HepG2 (cell line): ENCODE results near the gene STK17A. TPM values are rescaled to one million over a fixed set of nuclear protein-coding genes. Genes with fewer than 3 reads are reported as not detected.

Experiments
- ATAC-seq: fragments of 200-7000 bp; cut with Tn5 transposase; 3 replicates; pipeline ENCODE4 v1.9.1; 2020; ENCODE audit warnings: mild to moderate bottlenecking, moderate library complexity
- BruUV-seq: library from RNA; stranded (reverse); fragments of 400-500 nt; replicated peaks from 2 replicates; lab custom pipeline; 2021; lab: Mats Ljungman, UMichigan
- CTCF ChIA-PET: fragments of 300-600 bp; formaldehyde crosslinking; extraction: SDS; loops from one replicate; lab custom pipeline; 2021; ENCODE audit warnings: low total read pairs, inconsistent platforms, low intra/inter-chr PET ratio; lab: Yijun Ruan, JAX
- POLR2A ChIA-PET: fragments of 350-600 bp; sonication (Branson Sonifier 250); formaldehyde crosslinking; loops from one replicate; lab custom pipeline; 2020; ENCODE audit warnings: antibody characterized with exemption, inconsistent platforms; lab: Yijun Ruan, JAX
- DNase-seq: peaks from one replicate; pipeline ENCODE4 v3.0.0-alpha.2; 2015; ENCODE audit warnings: low spot score
- FAIRE-seq: peaks from 3 replicates; lab custom pipeline; 2011; peaks lifted over from hg19 to GRCh38; lab: Jason Lieb, UNC
- H2AFZ ChIP-seq: one replicate; pipeline ENCODE4 v1.6.1; 2011; ENCODE audit warnings: low read length, inconsistent platforms
- H3K27ac ChIP-seq: fragments of 300-600 bp; 3 replicates; pipeline ENCODE4 v1.8.0; 2011; ENCODE audit warnings: mixed run types, mild to moderate bottlenecking, mixed read lengths, low read length, inconsistent platforms; ENCODE audit not compliant: insufficient read depth; ENCODE audit errors: extremely low read length
- H3K27me3 ChIP-seq, 2 experiments: fragments of 200-600 bp in 1 of 2; 2 replicates in 1 of 2; 3 replicates in 1 of 2; pipeline versions ENCODE4 v1.6.0 to v1.8.0; 2011; ENCODE audit warnings: low read length in 2 of 2, mild to moderate bottlenecking in 2 of 2, moderate library complexity in 2 of 2, inconsistent platforms in 1 of 2; ENCODE audit not compliant: insufficient read depth in 2 of 2, control insufficient read depth in 1 of 2
- H3K36me3 ChIP-seq, 2 experiments: fragments of 200-600 bp in 1 of 2; replicated peaks in 1 of 2; 2 replicates in 1 of 2; 3 replicates in 1 of 2; pipeline versions ENCODE4 v1.5.1 to v1.8.0; 2011; ENCODE audit warnings: low read length in 2 of 2, inconsistent platforms in 1 of 2; ENCODE audit not compliant: insufficient read depth in 2 of 2, control insufficient read depth in 1 of 2
- H3K4me1 ChIP-seq: 2 replicates; pipeline ENCODE4 v1.5.1; 2012; ENCODE audit warnings: low read length, inconsistent platforms; ENCODE audit not compliant: insufficient read depth
- H3K4me2 ChIP-seq: 2 replicates; pipeline ENCODE4 v1.6.0; 2011; ENCODE audit warnings: low read depth, low read length, inconsistent platforms
- H3K4me3 ChIP-seq, 3 experiments: fragments of 200-600 bp in 1 of 3; sonication (generic), shearing (Covaris generic) in 1 of 3; replicated peaks in 1 of 3; 2 replicates each; pipeline ENCODE4 v1.5.1; 2011 to 2016; ENCODE audit warnings: low read length in 3 of 3, inconsistent platforms in 2 of 3, low read depth in 2 of 3, mild to moderate bottlenecking in 2 of 3, control low read depth in 1 of 3, mixed read lengths in 1 of 3; ENCODE audit not compliant: insufficient read depth in 1 of 3
- H3K79me2 ChIP-seq: one replicate; pipeline ENCODE4 v1.6.1; 2011; ENCODE audit warnings: low read length, inconsistent platforms; ENCODE audit not compliant: insufficient read depth
- H3K9ac ChIP-seq: 2 replicates; pipeline ENCODE4 v1.6.0; 2011; ENCODE audit warnings: mild to moderate bottlenecking, low read depth, low read length, inconsistent platforms; ENCODE audit not compliant: insufficient read depth
- H3K9me3 ChIP-seq: 2 replicates; pipeline ENCODE4 v1.5.1; 2012; ENCODE audit warnings: mild to moderate bottlenecking, low read length
- H4K20me1 ChIP-seq: 2 replicates; pipeline ENCODE4 v1.6.0; 2011; ENCODE audit warnings: inconsistent platforms, mild to moderate bottlenecking, low read length, moderate library complexity; ENCODE audit not compliant: insufficient read depth
- ARNT ChIP-seq: fragments of 450-650 bp; IDR thresholded peaks from 2 replicates; pipeline ENCODE4 v1.6.1; 2017
- ATM ChIP-seq: fragments of 450-650 bp; IDR thresholded peaks from 2 replicates; pipeline ENCODE4 v1.7.1; 2017; ENCODE audit warnings: mild to moderate bottlenecking, borderline replicate concordance
- FOSL2 ChIP-seq: sonication (generic); formaldehyde crosslinking; IDR thresholded peaks from 2 replicates; pipeline ENCODE4 v1.4.0; 2020; ENCODE audit warnings: missing genetic modification reagents
- MEF2D ChIP-seq: sonication (generic); formaldehyde crosslinking; IDR thresholded peaks from 2 replicates; pipeline ENCODE4 v1.5.1; 2020; ENCODE audit warnings: mild to moderate bottlenecking, missing genetic modification reagents
- ZIK1 ChIP-seq: sonication (generic); formaldehyde crosslinking; IDR thresholded peaks from 2 replicates; pipeline ENCODE4 v1.5.0; 2020; ENCODE audit warnings: mild to moderate bottlenecking, low read depth, missing genetic modification reagents, borderline replicate concordance
- ZNF850 ChIP-seq: sonication (generic); formaldehyde crosslinking; conservative IDR thresholded peaks from 2 replicates; pipeline ENCODE4 v1.9.0; 2021; ENCODE audit warnings: mild to moderate bottlenecking, missing genetic modification reagents
- in situ Hi-C: cut with HindIII; loops from 2 replicates; pipeline ENCODE4 v1.10.0; 2017; ENCODE audit warnings: low pct_unique_long_range_greater_than_20kb; ENCODE audit not compliant: extremely low pct_ligation_motif_present
- intact Hi-C: fragments of 100-400 bp; cut with micrococcal nuclease; formaldehyde crosslinking; loops from one replicate; pipeline ENCODE4 v1.10.0; 2022; ENCODE audit not compliant: unreplicated experiment
- polyA plus RNA-seq, 8 experiments: library from polyadenylated mRNA; depleted of rRNA in 3 of 8; stranded (reverse) in 7 of 8; unstranded in 1 of 8; fragments of >200 nt; fragmentation: Illumina TruSeq in 4 of 8; extraction: Trizol in 4 of 8; gene quantifications; 2 replicates each; pipeline versions ENCODE4 v1.2.1 to v1.2.3, GENCODE V29; 2011 to 2016; ENCODE audit warnings: low read depth in 4 of 8, missing spikeins in 1 of 8, mixed read lengths in 1 of 8; ENCODE audit not compliant: insufficient read depth in 1 of 8
- total RNA-seq, 5 experiments: library from RNA; depleted of rRNA; stranded (reverse); fragments of >200 nt; fragmentation: Illumina TruSeq; extraction: Trizol; gene quantifications; 2 replicates each; pipeline ENCODE4 v1.2.3, GENCODE V29; 2016; ENCODE audit warnings: low read depth in 1 of 5
- TF ChIP-seq, protein P1 (sequence below): sonication (generic); formaldehyde crosslinking; IDR thresholded peaks from 2 replicates; pipeline ENCODE4; 2020; ENCODE audit warnings: missing genetic modification reagents, mild to moderate bottlenecking, borderline replicate concordance
- TF ChIP-seq, protein P2 (sequence below): IDR thresholded peaks from 2 replicates; pipeline ENCODE4 v1.6.1; 2012; ENCODE audit warnings: low read depth, low read length, improper control_type of control experiment
- TF ChIP-seq, protein P3 (sequence below), 2 experiments: fragments of 450-650 bp in 1 of 2; sonication (generic) in 1 of 2; formaldehyde crosslinking in 1 of 2; IDR thresholded peaks; 2 replicates each; pipeline versions ENCODE4 v1.6.1 to v1.8.0; 2016 to 2022; ENCODE audit warnings: antibody characterized with exemption in 1 of 2, mild to moderate bottlenecking in 1 of 2, missing genetic modification reagents in 1 of 2

STK17A gene
- total and polyA plus RNA-seq, 2 of the 13 experiments (the other 11 are each of a cell fraction or from before 2014, with no cell fraction given), result 18.6 to 24.3 TPM

DNA sequence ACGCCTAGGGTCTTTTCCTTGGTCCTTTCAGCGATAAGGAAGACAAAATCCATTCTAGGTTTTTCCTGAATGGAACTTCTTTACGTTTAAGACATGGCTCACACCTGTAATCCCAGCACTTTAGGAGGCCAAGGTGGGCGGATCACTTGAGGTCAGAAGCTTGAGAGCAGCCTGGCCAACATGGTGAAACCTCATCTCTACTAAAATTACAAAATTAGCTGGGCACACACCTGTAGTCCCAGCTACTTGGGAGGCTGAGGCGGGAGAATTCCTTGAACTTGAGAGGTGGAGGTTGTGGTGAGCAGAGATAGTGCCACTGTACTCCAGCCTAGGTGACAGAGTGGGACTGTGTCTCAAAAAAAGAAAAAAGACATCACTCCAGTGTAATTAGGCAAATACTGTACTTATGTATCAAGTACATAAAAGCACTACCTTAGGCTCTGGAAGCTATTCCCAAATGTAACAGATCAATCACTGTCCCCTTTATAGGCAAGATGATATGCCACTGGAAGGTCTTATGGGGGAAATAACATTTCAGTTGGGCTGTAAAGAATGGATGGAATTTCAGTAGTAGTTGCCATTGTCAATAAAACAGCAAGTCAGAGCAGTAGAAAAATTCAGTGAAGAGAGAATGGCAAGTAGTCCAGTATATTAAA, 5.7 kb downstream of the STK17A start (continued):
- TF ChIP-seq, protein P1, sequence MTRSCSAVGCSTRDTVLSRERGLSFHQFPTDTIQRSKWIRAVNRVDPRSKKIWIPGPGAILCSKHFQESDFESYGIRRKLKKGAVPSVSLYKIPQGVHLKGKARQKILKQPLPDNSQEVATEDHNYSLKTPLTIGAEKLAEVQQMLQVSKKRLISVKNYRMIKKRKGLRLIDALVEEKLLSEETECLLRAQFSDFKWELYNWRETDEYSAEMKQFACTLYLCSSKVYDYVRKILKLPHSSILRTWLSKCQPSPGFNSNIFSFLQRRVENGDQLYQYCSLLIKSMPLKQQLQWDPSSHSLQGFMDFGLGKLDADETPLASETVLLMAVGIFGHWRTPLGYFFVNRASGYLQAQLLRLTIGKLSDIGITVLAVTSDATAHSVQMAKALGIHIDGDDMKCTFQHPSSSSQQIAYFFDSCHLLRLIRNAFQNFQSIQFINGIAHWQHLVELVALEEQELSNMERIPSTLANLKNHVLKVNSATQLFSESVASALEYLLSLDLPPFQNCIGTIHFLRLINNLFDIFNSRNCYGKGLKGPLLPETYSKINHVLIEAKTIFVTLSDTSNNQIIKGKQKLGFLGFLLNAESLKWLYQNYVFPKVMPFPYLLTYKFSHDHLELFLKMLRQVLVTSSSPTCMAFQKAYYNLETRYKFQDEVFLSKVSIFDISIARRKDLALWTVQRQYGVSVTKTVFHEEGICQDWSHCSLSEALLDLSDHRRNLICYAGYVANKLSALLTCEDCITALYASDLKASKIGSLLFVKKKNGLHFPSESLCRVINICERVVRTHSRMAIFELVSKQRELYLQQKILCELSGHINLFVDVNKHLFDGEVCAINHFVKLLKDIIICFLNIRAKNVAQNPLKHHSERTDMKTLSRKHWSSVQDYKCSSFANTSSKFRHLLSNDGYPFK (CRISPR knock-in tag), result no peak
- TF ChIP-seq ZNF850 (CRISPR knock-in tag) (no peak), ATM (no peak)
- TF ChIP-seq, protein P2, sequence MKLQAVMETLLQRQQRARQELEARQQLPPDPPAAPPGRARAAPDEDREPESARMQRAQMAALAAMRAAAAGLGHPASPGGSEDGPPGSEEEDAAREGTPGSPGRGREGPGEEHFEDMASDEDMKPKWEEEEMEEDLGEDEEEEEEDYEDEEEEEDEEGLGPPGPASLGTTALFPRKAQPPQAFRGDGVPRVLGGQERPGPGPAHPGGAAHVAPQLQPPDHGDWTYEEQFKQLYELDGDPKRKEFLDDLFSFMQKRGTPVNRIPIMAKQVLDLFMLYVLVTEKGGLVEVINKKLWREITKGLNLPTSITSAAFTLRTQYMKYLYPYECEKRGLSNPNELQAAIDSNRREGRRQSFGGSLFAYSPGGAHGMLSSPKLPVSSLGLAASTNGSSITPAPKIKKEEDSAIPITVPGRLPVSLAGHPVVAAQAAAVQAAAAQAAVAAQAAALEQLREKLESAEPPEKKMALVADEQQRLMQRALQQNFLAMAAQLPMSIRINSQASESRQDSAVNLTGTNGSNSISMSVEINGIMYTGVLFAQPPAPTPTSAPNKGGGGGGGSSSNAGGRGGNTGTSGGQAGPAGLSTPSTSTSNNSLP, result no peak

DNA sequence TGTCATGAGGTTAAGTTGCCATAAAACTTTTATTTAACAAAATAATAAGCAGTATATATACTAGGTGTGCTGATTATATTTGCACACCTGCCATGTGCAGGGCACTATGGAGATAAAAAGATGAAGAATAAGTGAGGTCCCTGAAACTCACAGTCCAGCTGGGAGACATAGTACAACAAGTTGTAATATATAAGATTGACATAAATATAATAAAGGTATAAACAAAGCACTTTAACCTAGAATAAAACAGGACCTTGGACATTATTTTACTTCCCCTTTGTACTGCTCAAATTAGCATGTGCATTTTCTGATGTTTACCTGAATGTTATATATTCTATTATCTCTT, 6.2 kb downstream of the STK17A start:
- Histone ChIP-seq H2AFZ (no peak overlapping the region), H3K27me3 (no peaks in the 10 kb centered on the region; a peak in 1 of 5 replicates), H3K79me2 (peaks cover 99% of the 10 kb centered on the region), H3K4me3 (no peak overlapping the region), H3K4me2 (no peak overlapping the region), H3K4me1 (peaks cover 88% of the 10 kb centered on the region), H3K9me3 (no peaks in the 10 kb centered on the region), H3K27ac (no peak overlapping the region), H4K20me1 (peaks cover 55% of the 10 kb centered on the region), H3K9ac (no peak overlapping the region), H3K36me3 (no peaks in the 10 kb centered on the region)
- ChIA-PET POLR2A (no interaction called here), CTCF (no interaction called here)
- ATAC-seq (no peak), FAIRE-seq (no peak), DNase-seq (no peak)
- no TSS peak for BruUV-seq
- intact Hi-C loops, result no loop called here
- in situ Hi-C loops, result no loop called here
- TF ChIP-seq ZIK1 (no peak), ARNT (no peak), FOSL2 (CRISPR knock-in tag) (no peak), MEF2D (no peak)
- TF ChIP-seq, protein P3, sequence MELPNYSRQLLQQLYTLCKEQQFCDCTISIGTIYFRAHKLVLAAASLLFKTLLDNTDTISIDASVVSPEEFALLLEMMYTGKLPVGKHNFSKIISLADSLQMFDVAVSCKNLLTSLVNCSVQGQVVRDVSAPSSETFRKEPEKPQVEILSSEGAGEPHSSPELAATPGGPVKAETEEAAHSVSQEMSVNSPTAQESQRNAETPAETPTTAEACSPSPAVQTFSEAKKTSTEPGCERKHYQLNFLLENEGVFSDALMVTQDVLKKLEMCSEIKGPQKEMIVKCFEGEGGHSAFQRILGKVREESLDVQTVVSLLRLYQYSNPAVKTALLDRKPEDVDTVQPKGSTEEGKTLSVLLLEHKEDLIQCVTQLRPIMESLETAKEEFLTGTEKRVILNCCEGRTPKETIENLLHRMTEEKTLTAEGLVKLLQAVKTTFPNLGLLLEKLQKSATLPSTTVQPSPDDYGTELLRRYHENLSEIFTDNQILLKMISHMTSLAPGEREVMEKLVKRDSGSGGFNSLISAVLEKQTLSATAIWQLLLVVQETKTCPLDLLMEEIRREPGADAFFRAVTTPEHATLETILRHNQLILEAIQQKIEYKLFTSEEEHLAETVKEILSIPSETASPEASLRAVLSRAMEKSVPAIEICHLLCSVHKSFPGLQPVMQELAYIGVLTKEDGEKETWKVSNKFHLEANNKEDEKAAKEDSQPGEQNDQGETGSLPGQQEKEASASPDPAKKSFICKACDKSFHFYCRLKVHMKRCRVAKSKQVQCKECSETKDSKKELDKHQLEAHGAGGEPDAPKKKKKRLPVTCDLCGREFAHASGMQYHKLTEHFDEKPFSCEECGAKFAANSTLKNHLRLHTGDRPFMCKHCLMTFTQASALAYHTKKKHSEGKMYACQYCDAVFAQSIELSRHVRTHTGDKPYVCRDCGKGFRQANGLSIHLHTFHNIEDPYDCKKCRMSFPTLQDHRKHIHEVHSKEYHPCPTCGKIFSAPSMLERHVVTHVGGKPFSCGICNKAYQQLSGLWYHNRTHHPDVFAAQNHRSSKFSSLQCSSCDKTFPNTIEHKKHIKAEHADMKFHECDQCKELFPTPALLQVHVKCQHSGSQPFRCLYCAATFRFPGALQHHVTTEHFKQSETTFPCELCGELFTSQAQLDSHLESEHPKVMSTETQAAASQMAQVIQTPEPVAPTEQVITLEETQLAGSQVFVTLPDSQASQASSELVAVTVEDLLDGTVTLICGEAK (IDR thresholded peaks at IDR 0.05), result no peak
- TF ChIP-seq, protein P3 (CRISPR knock-in tag; IDR thresholded peaks at IDR 0.05), result no peak
